MCF 10A (cell line): ENCODE results near the gene PPP2R3A. TPM values are rescaled to one million over a fixed set of nuclear protein-coding genes. Genes with fewer than 3 reads are reported as not detected.

Experiments used
- BruUV-seq: library from RNA; stranded (reverse); fragments of 400-500 nt; replicated peaks from 2 replicates; lab custom pipeline; 2021; lab: Mats Ljungman, UMichigan
- CTCF ChIA-PET: fragments of 300-600 bp; sonication (Branson Sonifier 250); formaldehyde crosslinking; extraction: SDS; loops from one replicate; lab custom pipeline; 2021; ENCODE audit warnings: antibody characterized with exemption, inconsistent platforms; lab: Yijun Ruan, JAX
- POLR2A ChIA-PET: fragments of 300-600, 350-650 bp; sonication (Branson Sonifier 250); formaldehyde crosslinking; extraction: SDS; loops from one replicate; lab custom pipeline; 2020; ENCODE audit warnings: antibody characterized with exemption, inconsistent platforms; lab: Yijun Ruan, JAX
- DNase-seq: peaks from one replicate; pipeline ENCODE4 v3.0.0-alpha.2; 2018; ENCODE audit not compliant: unreplicated experiment
- H3K27ac Mint-ChIP-seq: one replicate; pipeline ENCODE4 v1.8.0; 2022; ENCODE audit warnings: mild to moderate bottlenecking, low read depth, mixed read lengths; ENCODE audit not compliant: unreplicated experiment
- H3K27me3 Mint-ChIP-seq: one replicate; pipeline ENCODE4 v1.8.0; 2022; ENCODE audit warnings: mixed read lengths; ENCODE audit not compliant: insufficient read depth, unreplicated experiment
- H3K36me3 Mint-ChIP-seq: one replicate; pipeline ENCODE4 v1.8.0; 2022; ENCODE audit warnings: mild to moderate bottlenecking, moderate library complexity, mixed read lengths; ENCODE audit not compliant: insufficient read depth, unreplicated experiment
- H3K4me1 Mint-ChIP-seq: one replicate; pipeline ENCODE4 v1.8.0; 2022; ENCODE audit warnings: mixed read lengths; ENCODE audit not compliant: insufficient read depth, unreplicated experiment
- H3K4me3 Mint-ChIP-seq: one replicate; pipeline ENCODE4 v1.8.0; 2022; ENCODE audit warnings: mild to moderate bottlenecking, moderate library complexity, mixed read lengths; ENCODE audit not compliant: unreplicated experiment
- H3K9me3 Mint-ChIP-seq: one replicate; pipeline ENCODE4 v1.8.0; 2022; ENCODE audit warnings: mixed read lengths; ENCODE audit not compliant: unreplicated experiment
- CTCF ChIP-seq: fragments of 200-600 bp; IDR thresholded peaks from one replicate; pipeline ENCODE4 v1.8.0; 2022; ENCODE audit warnings: antibody characterized with exemption, mild to moderate bottlenecking; ENCODE audit not compliant: unreplicated experiment
- intact Hi-C: fragments of 100-400 bp; cut with micrococcal nuclease; formaldehyde crosslinking; loops from 2 replicates; pipeline ENCODE4 v1.14.1; 2022
- total RNA-seq: library from RNA; stranded (reverse); gene quantifications from 2 replicates; pipeline ENCODE4 v1.2.3, GENCODE V29; 2022

The PPP2R3A gene
- total RNA-seq, 1 experiment from 2014 or later: 7.5 TPM

GRCh38 chr3:136192831-136193230, 227.3 kb downstream of the PPP2R3A start:
- H3K36me3 Mint-ChIP-seq: peaks cover 34% of the 10 kb centered on the region
- POLR2A ChIA-PET: interaction anchor here (0.6 to 5.6 kb wide), 20 partner anchors 10 to 1952 kb away, joined by 3 to 37 read pairs (median 4); partner anchors contain the start of genes PCCB and STAG1
- H3K27ac Mint-ChIP-seq: peak overlapping the region; percentile 93
- H3K9me3 Mint-ChIP-seq: no peaks in the 10 kb centered on the region
- H3K4me3 Mint-ChIP-seq: peak overlapping the region; percentile 82
- peak; percentile 20 for DNase-seq
- peaks cover 31% of the 10 kb centered on the region for H3K4me1 Mint-ChIP-seq
- CTCF ChIA-PET: interaction anchor here (0.6 to 2.9 kb wide), 6 partner anchors 20 to 548 kb away, joined by 3 to 18 read pairs (median 4); partner anchors contain the start of gene PCCB
- no peaks in the 10 kb centered on the region for H3K27me3 Mint-ChIP-seq
- BruUV-seq: no TSS peak
- TF ChIP-seq CTCF: no peak
- intact Hi-C loops: loop anchor here (10.0 kb wide), 1 partner anchor 202 kb away; no protein-coding TSS in a partner anchor

- CTCF ChIA-PET: interaction anchor here (0.6 to 2.9 kb wide), 7 partner anchors 21 to 93 kb away, joined by 3 to 18 read pairs (median 3); partner anchors contain the start of gene PCCB
- H3K27me3 Mint-ChIP-seq: no peaks in the 10 kb centered on the region
- TF ChIP-seq CTCF: no peak
- no TSS peak for BruUV-seq
- H3K27ac Mint-ChIP-seq: peak overlapping the region; percentile 93
- H3K4me1 Mint-ChIP-seq: peaks cover 25% of the 10 kb centered on the region
- intact Hi-C loops: loop anchor here (2.0 to 10.0 kb wide), 2 partner anchors 201 to 559 kb away; partner anchors contain the start of gene STAG1
- H3K9me3 Mint-ChIP-seq: no peaks in the 10 kb centered on the region
- H3K36me3 Mint-ChIP-seq: peaks cover 34% of the 10 kb centered on the region
- peak overlapping the region; percentile 82 for H3K4me3 Mint-ChIP-seq
- POLR2A ChIA-PET: interaction anchor here (0.6 to 5.6 kb wide), 23 partner anchors 9 to 1952 kb away, joined by 3 to 43 read pairs (median 4); partner anchors contain the start of genes PCCB and STAG1
- DNase-seq: peak; percentile 37
These were observed 227.9 kb downstream of the PPP2R3A start for GRCh38 chr3:136193278-136194054.

GRCh38 chr3:136194409-136195257, 229.1 kb downstream of the PPP2R3A start:
- intact Hi-C loops: loop anchor here (2.0 to 10.0 kb wide), 2 partner anchors 200 to 558 kb away; partner anchors contain the start of gene STAG1
- ChIA-PET CTCF (interaction anchor here (1.5 to 2.9 kb wide), 2 partner anchors 56 to 120 kb away, joined by 4 to 18 read pairs; partner anchors contain the start of gene PCCB), POLR2A (interaction anchor here (0.6 to 5.6 kb wide), 13 partner anchors 8 to 764 kb away, joined by 3 to 43 read pairs (median 3); partner anchors contain the start of genes IL20RB, PCCB and STAG1)
- BruUV-seq: no TSS peak
- no peaks in the 10 kb centered on the region for H3K9me3 Mint-ChIP-seq
- H3K36me3 Mint-ChIP-seq: peaks cover 25% of the 10 kb centered on the region
- H3K27me3 Mint-ChIP-seq: no peaks in the 10 kb centered on the region
- peak overlapping the region; percentile 93 for H3K27ac Mint-ChIP-seq
- peaks cover 19% of the 10 kb centered on the region for H3K4me1 Mint-ChIP-seq
- H3K4me3 Mint-ChIP-seq: peak overlapping the region; percentile 82
- no peak for TF ChIP-seq CTCF
- DNase-seq: peak; percentile 34
